ENCODE measurements around the gene CSF3R.
A peak's percentile ranks its signal among the peaks of the same experiment; 100 is the strongest.

The CSF3R gene

DNA sequence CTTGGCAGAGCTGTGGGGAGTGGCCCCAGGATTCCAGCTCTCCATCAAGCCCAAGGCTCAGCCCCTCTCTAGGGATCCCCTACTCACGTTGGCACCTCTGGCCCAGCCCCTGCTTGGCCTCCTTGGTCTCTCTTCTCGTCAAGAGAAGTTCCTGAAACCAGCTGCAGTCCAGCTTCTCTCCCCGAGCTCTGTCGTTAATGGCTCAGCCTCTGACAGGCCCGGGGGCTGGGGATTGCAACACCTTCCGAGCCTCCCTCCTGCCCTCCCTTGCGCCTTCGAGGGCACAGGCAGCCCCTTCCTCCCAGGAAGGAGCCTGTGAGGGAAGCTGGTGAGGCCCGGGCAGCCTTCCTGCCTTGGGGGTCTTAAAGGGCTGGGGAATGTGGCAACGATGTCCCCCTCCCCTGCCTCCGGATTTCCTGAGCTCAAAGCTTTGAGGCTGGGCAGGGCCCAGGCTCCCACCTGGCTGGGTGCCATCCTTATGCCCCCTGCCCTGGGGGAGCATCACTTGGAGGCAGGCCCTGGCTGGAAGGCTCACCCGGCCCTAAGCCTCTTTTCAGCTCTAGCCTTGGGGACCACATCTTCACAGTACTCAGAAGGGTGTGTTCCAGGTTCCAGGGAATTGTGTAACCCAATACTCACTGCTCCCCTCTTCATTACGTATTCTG lies at the start of gene CSF3R:
TSS of gene CSF3R (minus strand) at position 190 of the 665 bp plus-strand sequence. CDS start 3,417 bp downstream, outside the sequence.
- DNase-seq = peak in 2 of 58 donors; percentile 13 to 14

DNA sequence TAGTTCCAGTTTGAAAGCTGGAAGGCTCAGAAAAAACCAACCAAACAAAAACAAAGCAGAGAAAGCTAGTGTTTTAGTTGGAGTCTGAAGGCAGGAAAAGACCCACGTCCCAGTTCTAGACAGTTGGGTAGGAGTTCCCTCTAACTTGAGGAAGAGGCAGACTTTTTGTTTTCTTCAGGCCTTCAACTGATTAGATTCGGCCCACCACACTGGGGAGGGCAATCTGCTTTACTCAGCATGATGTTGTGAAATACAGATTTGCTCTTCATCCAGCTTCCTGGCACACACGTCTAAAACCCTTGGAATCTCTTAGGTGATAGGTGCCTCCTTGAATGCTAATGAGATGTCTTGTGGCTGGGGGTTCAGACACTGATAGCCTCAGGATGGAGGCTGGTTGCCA lies 49.1 kb upstream of the CSF3R start:
- DNase-seq = no peak

DNA sequence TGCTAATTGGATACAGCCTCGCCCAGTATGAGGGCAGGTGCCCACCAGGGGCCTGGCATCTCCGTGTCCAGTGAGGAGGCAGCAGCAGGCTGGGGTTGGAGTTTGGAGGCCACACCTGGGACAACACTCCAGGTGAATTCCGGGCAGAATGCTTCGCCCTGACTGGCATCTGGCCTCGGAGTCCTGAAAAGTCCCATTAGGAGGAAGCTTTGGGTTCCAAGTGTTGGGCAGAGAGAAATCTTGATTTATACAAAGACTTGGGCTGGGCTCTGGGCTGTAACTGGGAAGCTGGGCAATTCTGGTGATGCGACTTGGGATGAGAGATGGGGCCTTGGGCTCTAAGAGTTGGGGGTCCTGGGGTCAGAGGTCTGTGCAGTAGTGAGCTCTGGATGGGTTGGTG lies 48.1 kb upstream of the CSF3R start:
- DNase-seq = no peak

DNA sequence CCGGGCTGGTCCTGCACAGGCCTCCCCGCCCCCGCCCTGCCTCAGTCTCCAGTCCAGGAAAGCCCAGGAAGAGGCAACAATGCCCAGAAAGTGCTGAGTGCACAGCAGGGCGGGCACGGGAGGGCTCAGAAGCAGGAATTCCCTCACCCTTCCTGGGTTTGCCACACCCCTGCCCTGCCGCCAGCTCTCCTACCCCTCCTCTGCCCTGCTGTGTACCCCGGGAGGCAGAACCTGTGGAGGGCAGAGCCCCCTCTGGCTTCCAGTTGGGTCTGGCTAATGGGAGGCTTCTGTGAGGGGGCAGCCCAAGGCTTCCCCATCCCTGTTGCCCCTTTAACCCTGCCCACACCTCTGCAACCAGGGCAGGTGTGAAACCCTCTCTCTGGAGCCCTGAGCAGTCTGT lies 47.5 kb upstream of the CSF3R start:
- DNase-seq = no peak

DNA sequence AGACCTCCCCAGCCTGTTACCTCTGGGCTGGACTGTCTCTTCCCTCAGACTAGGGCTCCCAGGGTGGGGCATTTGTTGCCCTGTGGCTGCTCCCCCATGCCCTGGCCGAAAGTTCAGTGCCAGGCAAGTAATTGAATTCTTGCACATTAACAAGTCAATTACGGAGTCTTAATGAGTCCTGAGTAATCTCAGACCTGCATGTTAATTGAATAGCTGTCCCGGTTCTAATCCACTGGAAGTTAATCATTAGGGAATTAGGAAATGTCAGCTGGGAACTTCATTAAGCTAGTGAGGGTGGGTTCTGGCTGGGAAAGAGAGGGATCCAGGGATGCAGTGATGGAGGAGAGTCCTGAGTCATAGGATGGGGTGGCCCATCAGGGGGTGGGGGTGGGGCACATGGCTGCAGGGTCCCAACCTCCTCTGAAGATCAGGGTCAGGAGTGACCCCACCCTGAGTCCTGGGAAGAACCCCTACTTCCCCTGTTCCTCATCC lies 47.1 kb upstream of the CSF3R start:
- DNase-seq = no peak

DNA sequence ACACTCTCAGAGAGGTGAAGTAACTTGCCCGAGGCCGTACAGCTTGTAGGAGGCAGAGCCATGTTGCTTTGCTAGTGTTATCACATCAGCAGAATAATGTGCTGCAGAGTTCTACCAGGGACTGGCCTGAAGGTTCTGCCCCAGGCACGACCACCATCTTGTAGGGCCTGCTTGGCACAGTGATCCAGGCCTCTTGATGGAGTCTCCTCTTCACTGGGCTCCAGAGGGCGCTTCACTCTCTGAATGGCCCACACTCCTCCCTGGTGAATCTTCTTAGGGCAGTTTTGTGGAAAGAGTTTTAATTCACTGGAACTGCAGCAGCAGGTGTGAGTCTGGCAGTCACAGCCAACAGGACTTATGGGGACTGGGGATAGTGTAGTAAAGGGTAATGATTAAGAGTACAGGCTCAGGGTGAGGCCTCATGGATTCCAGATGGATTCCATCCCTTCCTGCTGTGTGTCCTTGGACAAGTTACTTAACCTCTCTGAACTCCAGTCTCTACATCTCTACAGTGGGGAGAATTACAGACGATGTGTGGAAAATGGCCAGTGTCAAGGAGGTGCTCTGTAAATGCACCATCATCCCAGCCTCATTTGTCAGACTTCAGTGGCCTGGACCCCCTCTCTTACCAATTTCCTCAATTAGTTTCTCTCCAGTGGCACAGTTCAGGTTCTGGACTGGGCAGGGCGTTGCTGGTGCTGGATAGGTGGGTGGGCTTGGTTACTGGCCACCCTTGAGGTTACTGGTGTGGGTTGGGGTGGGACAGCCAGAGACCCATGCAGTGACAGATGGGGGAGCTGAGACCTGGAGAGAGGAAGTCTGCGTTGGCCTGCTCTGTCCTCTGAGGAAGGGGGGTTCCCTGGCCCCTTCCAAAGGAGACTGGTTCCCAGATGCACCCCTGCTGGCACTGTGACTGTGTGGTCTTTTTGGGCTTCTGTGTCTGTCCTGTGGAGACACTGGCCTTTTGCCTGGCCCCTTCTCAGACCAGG lies 45.9 kb upstream of the CSF3R start:
- no peak for DNase-seq

DNA sequence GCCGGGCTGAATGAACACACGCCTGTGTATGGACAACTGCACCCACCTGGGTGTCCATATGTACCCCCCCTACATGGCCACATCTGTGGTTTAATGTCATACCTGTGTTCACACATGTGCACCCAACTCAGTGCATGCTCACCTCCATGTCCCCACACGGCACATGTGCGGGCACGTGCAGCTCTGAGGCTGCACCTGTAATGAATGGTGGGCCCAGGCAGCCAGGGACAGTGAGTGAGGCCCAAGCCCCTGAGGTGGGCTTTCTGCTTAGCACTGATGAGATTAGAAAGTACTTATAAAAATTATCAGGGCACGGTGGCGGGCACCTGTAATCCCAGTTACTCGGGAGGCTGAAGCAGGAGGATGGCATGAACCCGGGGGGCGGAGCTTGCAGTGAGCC lies 42.5 kb upstream of the CSF3R start:
- no peak for DNase-seq

DNA sequence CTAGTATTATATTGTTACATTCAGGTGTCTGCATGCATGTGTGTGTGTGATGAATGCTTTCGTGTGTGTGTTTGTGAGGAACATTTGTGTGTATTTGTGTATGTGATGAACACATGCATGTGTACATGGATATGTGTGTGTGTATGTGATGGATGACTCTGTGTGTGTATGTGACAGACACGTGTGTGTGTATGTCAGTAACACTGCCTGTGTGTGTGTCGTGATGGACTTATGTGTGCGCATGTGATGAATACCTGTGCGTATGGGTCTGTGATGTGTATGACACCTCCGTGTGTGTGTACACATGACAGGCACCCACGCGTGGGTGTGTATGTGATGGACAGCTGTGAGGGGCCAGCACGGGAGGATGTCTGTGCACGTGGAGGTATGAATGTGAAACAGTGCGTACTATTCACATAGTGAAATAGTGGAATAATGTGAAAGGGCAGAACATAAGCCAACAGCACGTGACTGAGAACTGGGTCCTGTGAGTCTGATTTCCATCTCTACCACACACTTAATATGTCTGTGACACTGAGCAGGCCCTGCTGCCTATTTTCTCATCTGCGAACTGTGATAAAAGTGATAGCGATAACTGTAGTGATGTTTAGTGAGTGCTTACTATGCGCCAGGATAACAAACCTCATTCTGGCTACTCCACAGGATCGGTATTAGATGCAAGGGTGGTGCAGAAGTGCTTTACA lies 41.8 kb upstream of the CSF3R start:
- DNase-seq = no peak

DNA sequence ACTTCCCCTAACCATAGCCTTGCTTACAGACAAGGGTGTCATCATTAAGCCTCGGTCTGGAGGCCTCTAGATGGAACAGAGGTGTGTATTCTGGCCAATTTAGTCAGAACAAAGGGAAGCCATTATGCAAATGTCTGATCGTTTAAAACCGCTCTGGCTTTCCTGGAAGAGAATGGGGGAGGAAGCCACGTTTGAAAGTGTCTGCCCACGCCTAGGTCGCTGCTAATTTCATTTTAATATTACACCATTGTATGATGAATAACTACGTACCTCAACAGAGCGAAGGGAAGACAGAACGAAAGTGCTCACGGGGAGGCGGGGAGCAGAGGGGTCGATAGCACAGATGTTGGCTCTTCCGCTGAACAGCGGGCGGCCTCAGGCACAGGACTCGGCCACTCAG lies 41.1 kb upstream of the CSF3R start:
- DNase-seq = no peak

DNA sequence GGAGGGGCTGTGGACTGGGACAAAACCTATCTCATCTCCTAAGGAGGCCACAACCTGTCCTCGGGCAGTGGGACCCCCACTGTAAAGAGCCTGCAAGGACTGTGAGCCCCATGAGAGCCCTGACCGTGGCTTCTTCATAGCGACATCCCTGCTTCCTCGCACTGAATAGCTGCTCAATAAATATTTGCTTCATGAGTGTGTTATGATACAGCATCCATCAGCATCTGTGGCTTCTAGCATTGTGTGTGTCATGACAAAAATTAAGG lies 40.5 kb upstream of the CSF3R start:
- no peak for DNase-seq

DNA sequence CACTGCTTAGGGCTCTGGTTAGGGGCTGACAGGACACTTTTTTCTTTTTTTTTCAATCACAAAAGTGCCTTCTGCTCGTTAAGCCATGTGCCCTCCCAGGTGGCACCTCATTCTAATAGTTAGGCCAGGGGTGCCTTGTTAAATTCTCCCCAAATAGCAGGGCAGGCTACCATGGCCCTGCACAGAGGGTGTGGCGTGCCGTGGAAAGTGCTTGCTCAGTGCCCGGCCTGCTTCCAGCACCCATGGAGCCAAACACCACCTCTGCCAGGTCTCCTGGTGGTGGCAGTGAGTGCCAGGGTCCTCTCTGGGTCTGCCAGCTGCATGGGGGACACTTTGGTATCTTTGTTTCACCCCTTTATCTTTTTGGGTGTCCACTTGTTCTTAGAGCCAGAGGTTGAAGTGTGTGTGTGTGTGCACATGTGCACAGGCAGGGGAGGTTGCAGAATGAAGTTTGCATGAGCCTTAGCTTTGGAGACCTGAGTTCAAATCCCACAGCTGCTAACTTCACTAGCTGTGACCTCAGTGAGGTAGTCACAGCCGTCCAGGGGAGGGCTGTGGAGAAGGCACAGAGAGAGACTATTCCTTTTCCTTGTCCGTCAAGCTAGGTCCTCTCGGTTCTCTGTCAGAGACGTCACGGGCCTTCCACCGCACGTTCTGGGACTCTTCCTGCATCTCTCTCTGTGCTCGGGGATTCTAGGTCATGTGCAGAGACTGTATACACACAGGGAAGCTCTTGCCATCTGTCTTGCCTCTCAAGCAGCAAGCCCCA lies 39.9 kb upstream of the CSF3R start:
- no peak for DNase-seq

DNA sequence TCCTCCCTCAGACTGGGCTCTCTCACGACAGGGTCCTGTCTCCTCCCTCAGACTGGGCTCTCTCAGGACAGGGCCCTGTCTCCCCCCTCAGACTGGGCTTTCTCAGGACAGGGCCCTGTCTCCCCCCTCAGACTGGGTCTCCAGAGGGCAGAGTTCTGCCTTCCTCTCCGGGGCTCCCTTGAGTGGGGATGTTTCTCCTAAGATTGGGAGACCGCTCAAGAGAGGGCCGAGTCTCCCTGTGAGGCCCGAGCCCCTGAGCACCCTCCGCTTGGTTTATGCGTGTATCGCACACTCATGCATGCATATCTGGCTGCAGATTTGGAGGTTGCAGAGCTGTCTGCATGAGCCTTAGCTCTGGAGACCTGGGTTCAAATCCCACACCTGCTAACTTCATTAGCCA lies 39.3 kb upstream of the CSF3R start:
- DNase-seq = no peak

DNA sequence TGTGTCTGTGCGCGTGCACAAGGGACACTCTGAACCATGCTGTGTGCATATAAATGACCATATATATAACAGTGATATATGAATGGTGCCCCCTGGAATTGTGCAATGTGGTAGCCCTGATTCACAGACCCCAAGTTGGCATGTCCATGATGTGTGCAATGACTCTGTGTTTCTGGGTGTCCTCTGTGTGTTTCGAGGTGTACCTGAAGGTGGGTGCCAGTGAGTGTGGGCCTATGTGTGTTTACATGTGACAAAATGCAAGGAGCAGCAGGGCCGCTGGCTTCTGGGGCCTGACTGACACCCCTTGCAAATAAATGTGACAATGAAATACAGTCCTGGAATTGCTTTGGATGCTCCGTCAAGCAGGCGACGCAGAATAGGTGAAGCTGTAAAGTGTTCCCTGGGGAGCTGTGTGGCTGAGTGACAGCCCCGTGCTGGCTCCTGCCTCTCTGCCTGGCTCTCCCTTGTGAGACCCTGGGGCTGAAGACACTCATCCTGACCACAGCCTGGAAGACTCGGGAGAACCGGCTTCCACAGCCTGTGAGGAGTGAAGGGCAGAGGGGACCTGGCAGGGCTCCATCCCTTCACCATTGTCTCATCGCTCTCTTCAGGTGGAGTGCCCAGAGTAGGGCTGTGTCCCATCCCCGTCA lies 38.2 kb upstream of the CSF3R start:
- no peak for DNase-seq

DNA sequence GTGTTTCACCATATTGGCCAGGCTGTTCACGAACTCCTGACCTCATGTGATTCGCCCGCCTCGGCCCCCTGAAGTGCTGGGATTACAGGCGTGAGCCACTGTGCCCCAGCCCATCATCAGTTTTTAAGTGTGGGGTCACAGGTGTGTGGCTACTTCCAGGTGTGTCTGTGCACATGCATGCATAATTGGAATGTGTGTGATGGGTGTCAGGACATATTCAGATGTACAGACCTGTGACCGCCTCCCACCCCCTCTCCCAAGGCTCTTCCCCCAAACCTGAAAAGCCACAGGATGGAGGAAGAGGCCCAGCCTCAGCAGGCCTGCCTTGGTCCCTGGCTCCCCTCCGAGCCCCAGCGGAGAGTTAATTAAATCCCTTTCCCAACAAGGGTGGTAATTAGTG lies 37.3 kb upstream of the CSF3R start:
- no peak for DNase-seq

DNA sequence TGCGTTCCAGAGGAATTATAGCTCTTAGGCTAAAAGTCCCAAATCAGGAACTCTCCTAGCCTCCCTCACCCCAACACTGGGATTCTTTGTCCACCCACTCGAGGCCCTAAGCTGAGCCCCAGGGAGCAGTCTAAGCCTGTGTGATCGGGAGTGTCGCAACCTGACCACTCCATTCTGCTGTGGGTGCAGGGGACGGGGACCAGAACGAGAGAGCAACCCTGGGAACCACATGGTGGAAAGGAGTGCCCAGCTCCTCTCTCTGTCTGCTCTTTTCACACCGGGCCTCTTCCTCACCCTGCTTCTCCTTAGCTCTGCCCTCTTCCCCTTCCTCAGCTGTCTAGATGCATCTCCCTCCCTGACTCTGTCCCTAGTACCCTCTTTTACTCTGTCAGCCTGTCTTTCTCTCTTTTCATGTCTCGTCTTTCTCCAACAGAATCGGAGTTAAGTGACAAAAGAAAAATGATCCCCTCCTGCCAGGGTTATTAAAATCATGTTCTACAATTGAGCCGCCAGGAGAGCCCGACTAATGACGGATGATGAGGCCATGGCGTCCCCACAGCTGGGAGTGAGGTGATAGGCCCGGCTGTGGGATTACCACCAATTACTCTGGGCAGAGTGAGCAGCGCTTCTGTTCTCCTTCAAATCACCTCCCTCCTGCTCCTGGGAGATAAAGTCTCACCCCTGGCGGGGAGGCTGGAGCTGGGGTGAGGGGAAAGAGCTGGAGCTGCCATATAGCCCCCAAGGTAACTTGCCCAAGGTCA lies 34.5 kb upstream of the CSF3R start:
- no peak for DNase-seq

DNA sequence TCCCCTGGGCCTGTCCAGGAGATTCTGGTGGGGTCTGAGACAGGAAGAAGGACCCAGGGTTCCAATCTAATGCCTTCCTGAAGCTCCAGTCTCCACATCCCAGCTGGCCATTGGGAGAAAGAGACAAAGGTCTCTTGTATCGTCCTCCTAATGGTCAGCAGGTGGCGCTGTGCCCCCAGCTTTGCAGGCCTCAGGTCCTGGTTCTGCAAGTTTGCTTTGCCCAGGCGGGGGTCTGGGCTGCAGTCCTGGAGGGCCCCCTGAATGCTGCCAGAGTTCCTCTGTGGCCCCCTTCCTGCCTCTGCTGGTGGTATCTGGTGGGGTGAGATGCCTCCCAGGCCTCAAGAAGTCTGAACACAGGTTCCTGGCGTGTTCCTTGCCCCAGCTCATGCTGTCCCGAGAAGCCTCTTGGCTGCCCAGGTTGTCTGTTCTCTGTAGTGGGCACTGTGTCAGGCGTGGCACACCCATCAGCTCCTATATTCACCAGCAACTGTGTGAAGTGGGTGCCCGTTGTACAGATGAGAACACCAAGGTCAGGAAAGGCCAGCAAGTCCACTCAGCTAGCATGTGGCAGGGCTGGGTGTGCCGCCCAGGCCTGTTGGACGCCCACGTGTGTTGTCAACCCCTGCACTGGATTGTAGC lies 33.8 kb upstream of the CSF3R start:
- DNase-seq = peak in 27 of 58 donors; percentile 1 to 72 (median 14)

DNA sequence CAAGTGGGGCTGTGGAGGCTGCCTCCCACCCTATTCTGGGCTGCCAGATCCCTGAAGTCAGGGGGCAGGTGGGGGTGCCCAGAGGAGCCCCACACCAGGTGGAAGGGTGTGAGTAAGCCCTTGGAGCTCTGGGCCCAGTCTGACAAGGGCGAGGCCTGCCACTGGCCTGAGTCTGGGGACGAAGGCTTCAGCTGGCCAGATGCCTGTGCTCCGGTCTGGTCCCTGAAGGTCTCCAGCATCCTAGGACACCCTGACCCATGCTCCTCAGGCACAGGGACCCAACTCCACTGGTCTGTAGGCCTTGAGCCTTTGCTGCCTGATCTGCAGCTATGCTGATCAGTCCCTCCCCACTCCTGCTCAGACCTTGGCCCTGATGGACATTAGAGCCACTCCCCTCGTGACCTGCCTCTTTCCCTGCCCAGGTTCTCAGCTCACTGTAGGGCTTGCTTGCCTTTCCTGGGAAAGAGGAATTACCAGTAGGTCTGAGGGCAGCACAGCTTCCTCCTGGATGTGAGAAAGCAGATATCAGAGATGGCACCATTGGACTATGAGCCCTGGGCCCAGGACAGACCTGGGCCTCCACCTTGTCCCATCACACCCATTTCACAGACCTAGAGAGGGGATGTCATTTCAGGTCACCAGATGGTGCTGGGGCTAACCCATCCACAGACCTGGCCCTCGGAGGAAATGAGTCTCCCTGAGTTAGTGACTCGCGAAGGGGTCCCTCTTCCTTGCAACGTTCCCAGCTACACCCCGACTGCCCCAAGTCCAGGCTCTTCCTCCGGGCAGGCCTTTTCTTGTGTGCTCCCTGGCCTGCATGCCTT lies 32.8 kb upstream of the CSF3R start:
- no peak for DNase-seq

DNA sequence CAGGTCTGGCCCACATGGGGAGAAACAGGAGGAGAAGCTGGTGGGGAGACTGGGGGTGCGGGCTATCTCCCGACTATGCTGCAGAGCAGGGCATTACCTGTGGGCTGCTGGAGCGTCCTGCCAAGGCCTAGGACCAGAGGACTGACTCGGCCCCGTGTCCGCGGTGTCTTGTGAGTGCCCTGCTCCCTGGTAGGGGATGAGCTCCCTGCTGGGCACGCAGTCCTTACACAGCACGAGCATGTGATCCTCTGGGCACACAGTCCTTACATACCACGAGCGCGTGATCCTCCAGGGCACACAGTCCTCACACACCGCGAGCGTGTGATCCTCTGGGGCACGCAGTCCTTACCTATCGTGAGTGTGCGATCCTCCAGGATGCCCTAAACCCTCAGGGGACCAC lies 31.8 kb upstream of the CSF3R start:
- DNase-seq = no peak

All from anterior cingulate cortex (tissue), 58 donors.